HepG2 (cell line): Measurements from ENCODE around the gene DHX58. TPM values are rescaled to one million over a fixed set of nuclear protein-coding genes. Genes with fewer than 3 reads are reported as not detected.

Source experiments
- ARNTL ChIP-seq: sonication (generic); formaldehyde crosslinking; IDR thresholded peaks from 2 replicates; pipeline ENCODE4 v1.4.0; 2020; ENCODE audit warnings: mild to moderate bottlenecking, missing genetic modification reagents
- FLYWCH1 ChIP-seq: sonication (generic); formaldehyde crosslinking; IDR thresholded peaks from 2 replicates; pipeline ENCODE4 v1.8.1; 2023; ENCODE audit warnings: mild to moderate bottlenecking, missing genetic modification reagents
- FOXC1 ChIP-seq: sonication (generic); formaldehyde crosslinking; IDR thresholded peaks from 2 replicates; pipeline ENCODE4 v1.8.0; 2022; ENCODE audit warnings: mild to moderate bottlenecking, missing genetic modification reagents, borderline replicate concordance
- KLF9 ChIP-seq: IDR thresholded peaks from 2 replicates; pipeline ENCODE4 v1.6.1; 2016; ENCODE audit warnings: low read depth
- MTA1 ChIP-seq: sonication (generic); formaldehyde crosslinking; IDR thresholded peaks from 2 replicates; pipeline ENCODE4 v1.4.0; 2020; ENCODE audit warnings: missing genetic modification reagents, mild to moderate bottlenecking, borderline replicate concordance
- PAX8 ChIP-seq: sonication (generic); formaldehyde crosslinking; IDR thresholded peaks from 2 replicates; pipeline ENCODE4 v1.8.0; 2022; ENCODE audit warnings: mild to moderate bottlenecking, missing genetic modification reagents, borderline replicate concordance
- SAFB2 ChIP-seq: sonication (generic); formaldehyde crosslinking; IDR thresholded peaks from 2 replicates; pipeline ENCODE4 v1.5.1; 2020; ENCODE audit warnings: missing genetic modification reagents, low read depth, mild to moderate bottlenecking, borderline replicate concordance
- ZBTB7A ChIP-seq: sonication (generic); formaldehyde crosslinking; IDR thresholded peaks from 2 replicates; pipeline ENCODE4 v1.8.0; 2022; ENCODE audit warnings: mild to moderate bottlenecking, missing genetic modification reagents
- ZNF547 ChIP-seq: sonication (generic); formaldehyde crosslinking; IDR thresholded peaks from 2 replicates; pipeline ENCODE4 v1.5.1; 2020; ENCODE audit warnings: mild to moderate bottlenecking, missing genetic modification reagents
- polyA plus RNA-seq, 8 experiments: library from polyadenylated mRNA; depleted of rRNA in 3 of 8; stranded (reverse) in 7 of 8; unstranded in 1 of 8; fragments of >200 nt; fragmentation: Illumina TruSeq in 4 of 8; extraction: Trizol in 4 of 8; gene quantifications; 2 replicates each; pipeline versions ENCODE4 v1.2.1 to v1.2.3, GENCODE V29; 2011 to 2016; ENCODE audit warnings: low read depth in 4 of 8, missing spikeins in 1 of 8, mixed read lengths in 1 of 8; ENCODE audit not compliant: insufficient read depth in 1 of 8
- total RNA-seq, 5 experiments: library from RNA; depleted of rRNA; stranded (reverse); fragments of >200 nt; fragmentation: Illumina TruSeq; extraction: Trizol; gene quantifications; 2 replicates each; pipeline ENCODE4 v1.2.3, GENCODE V29; 2016; ENCODE audit warnings: low read depth in 1 of 5
- TF ChIP-seq, protein P1 (sequence below): IDR thresholded peaks from 2 replicates; pipeline ENCODE4 v1.6.1; 2018; ENCODE audit warnings: missing genetic modification reagents, mild to moderate bottlenecking, missing compliant biosample characterization
- TF ChIP-seq, protein P2 (sequence below): IDR thresholded peaks from 2 replicates; pipeline ENCODE4 v1.6.1; 2016; ENCODE audit warnings: missing compliant biosample characterization, missing genetic modification reagents, borderline replicate concordance
- TF ChIP-seq, protein P3 (sequence below): sonication (generic); formaldehyde crosslinking; IDR thresholded peaks from 2 replicates; pipeline ENCODE4 v1.4.0; 2020; ENCODE audit warnings: missing genetic modification reagents, borderline replicate concordance
- TF ChIP-seq, protein P4 (sequence below): sonication (generic); formaldehyde crosslinking; IDR thresholded peaks from 2 replicates; pipeline ENCODE4 v1.4.0; 2020; ENCODE audit warnings: missing genetic modification reagents
- TF ChIP-seq, protein P5 (sequence below): sonication (generic); formaldehyde crosslinking; IDR thresholded peaks from 2 replicates; pipeline ENCODE4 v1.9.0; 2022; ENCODE audit warnings: missing genetic modification reagents, mild to moderate bottlenecking, borderline replicate concordance
- TF ChIP-seq, protein P6 (sequence below), 2 experiments: IDR thresholded peaks; 2 replicates each; pipeline ENCODE4 v1.6.1; 2011 to 2012; ENCODE audit warnings: low read length in 2 of 2, borderline replicate concordance in 1 of 2, low read depth in 1 of 2, mild to moderate bottlenecking in 1 of 2, moderate library complexity in 1 of 2

The DHX58 gene
- total and polyA plus RNA-seq, 2 of the 13 experiments (the other 11 are each of a cell fraction or from before 2014, with no cell fraction given) = 6.7 to 7.8 TPM

DNA sequence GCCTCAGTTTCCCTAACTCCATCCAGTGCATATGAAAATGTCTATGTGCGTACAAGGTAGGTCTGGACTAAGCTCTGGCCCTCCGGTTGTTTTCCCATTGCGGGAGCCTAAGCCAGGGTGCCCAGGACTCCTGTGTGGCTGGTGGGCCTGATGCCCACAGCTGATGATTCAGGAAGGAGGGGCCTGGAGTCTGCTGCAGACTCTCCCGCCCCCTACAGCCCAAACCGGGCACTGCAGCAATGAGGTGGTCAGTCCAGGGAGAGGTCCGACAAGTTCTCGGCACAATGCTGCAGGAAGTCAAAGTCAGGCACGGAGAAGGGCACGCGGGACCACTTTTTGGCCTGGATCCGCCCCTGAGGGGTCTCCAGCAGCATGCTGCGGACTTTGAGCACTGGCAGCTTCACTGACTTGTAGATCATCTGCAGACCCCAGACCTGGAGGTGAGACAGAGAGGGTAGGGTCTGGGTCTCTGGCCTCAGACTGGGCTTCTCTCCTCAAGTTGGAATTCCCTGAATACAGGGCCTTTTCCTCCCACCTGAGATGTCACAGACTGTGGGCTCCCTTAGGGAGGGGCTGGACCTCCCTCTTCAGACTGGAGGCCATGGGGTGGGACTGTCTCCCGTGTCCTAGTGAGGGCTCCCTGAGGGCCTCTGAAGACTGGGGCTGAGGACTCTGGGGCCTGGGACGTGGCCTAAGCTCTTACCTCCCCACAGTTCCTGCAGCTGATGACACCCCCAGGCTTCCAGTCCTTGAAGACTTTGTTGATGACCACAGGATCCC is 10.8 kb downstream of the DHX58 start (continued):
- TF ChIP-seq, protein P1, sequence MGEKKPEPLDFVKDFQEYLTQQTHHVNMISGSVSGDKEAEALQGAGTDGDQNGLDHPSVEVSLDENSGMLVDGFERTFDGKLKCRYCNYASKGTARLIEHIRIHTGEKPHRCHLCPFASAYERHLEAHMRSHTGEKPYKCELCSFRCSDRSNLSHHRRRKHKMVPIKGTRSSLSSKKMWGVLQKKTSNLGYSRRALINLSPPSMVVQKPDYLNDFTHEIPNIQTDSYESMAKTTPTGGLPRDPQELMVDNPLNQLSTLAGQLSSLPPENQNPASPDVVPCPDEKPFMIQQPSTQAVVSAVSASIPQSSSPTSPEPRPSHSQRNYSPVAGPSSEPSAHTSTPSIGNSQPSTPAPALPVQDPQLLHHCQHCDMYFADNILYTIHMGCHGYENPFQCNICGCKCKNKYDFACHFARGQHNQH (CRISPR knock-in tag) = no peak; the same call in 1 of the 2 replicates
- TF ChIP-seq, protein P2, sequence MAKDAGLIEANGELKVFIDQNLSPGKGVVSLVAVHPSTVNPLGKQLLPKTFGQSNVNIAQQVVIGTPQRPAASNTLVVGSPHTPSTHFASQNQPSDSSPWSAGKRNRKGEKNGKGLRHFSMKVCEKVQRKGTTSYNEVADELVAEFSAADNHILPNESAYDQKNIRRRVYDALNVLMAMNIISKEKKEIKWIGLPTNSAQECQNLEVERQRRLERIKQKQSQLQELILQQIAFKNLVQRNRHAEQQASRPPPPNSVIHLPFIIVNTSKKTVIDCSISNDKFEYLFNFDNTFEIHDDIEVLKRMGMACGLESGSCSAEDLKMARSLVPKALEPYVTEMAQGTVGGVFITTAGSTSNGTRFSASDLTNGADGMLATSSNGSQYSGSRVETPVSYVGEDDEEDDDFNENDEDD (CRISPR knock-in tag) = no peak
- no peak for TF ChIP-seq ZNF547 (CRISPR knock-in tag)
- TF ChIP-seq, protein P3, sequence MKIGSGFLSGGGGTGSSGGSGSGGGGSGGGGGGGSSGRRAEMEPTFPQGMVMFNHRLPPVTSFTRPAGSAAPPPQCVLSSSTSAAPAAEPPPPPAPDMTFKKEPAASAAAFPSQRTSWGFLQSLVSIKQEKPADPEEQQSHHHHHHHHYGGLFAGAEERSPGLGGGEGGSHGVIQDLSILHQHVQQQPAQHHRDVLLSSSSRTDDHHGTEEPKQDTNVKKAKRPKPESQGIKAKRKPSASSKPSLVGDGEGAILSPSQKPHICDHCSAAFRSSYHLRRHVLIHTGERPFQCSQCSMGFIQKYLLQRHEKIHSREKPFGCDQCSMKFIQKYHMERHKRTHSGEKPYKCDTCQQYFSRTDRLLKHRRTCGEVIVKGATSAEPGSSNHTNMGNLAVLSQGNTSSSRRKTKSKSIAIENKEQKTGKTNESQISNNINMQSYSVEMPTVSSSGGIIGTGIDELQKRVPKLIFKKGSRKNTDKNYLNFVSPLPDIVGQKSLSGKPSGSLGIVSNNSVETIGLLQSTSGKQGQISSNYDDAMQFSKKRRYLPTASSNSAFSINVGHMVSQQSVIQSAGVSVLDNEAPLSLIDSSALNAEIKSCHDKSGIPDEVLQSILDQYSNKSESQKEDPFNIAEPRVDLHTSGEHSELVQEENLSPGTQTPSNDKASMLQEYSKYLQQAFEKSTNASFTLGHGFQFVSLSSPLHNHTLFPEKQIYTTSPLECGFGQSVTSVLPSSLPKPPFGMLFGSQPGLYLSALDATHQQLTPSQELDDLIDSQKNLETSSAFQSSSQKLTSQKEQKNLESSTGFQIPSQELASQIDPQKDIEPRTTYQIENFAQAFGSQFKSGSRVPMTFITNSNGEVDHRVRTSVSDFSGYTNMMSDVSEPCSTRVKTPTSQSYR (CRISPR knock-in tag) = no peak
- TF ChIP-seq, protein P4, sequence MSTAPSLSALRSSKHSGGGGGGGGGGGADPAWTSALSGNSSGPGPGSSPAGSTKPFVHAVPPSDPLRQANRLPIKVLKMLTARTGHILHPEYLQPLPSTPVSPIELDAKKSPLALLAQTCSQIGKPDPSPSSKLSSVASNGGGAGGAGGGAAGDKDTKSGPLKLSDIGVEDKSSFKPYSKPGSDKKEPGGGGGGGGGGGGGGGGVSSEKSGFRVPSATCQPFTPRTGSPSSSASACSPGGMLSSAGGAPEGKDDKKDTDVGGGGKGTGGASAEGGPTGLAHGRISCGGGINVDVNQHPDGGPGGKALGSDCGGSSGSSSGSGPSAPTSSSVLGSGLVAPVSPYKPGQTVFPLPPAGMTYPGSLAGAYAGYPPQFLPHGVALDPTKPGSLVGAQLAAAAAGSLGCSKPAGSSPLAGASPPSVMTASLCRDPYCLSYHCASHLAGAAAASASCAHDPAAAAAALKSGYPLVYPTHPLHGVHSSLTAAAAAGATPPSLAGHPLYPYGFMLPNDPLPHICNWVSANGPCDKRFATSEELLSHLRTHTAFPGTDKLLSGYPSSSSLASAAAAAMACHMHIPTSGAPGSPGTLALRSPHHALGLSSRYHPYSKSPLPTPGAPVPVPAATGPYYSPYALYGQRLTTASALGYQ (CRISPR knock-in tag) = no peak
- TF ChIP-seq, protein P5, sequence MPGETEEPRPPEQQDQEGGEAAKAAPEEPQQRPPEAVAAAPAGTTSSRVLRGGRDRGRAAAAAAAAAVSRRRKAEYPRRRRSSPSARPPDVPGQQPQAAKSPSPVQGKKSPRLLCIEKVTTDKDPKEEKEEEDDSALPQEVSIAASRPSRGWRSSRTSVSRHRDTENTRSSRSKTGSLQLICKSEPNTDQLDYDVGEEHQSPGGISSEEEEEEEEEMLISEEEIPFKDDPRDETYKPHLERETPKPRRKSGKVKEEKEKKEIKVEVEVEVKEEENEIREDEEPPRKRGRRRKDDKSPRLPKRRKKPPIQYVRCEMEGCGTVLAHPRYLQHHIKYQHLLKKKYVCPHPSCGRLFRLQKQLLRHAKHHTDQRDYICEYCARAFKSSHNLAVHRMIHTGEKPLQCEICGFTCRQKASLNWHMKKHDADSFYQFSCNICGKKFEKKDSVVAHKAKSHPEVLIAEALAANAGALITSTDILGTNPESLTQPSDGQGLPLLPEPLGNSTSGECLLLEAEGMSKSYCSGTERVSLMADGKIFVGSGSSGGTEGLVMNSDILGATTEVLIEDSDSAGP (CRISPR knock-in tag) = no peak; the same call in 1 of the 2 replicates
- TF ChIP-seq PAX8 = no peak
- 0 out of 2 replicates have a peak, but pooled peaks have one; percentile 48 for TF ChIP-seq FOXC1 (CRISPR knock-in tag)
- TF ChIP-seq, protein P6, sequence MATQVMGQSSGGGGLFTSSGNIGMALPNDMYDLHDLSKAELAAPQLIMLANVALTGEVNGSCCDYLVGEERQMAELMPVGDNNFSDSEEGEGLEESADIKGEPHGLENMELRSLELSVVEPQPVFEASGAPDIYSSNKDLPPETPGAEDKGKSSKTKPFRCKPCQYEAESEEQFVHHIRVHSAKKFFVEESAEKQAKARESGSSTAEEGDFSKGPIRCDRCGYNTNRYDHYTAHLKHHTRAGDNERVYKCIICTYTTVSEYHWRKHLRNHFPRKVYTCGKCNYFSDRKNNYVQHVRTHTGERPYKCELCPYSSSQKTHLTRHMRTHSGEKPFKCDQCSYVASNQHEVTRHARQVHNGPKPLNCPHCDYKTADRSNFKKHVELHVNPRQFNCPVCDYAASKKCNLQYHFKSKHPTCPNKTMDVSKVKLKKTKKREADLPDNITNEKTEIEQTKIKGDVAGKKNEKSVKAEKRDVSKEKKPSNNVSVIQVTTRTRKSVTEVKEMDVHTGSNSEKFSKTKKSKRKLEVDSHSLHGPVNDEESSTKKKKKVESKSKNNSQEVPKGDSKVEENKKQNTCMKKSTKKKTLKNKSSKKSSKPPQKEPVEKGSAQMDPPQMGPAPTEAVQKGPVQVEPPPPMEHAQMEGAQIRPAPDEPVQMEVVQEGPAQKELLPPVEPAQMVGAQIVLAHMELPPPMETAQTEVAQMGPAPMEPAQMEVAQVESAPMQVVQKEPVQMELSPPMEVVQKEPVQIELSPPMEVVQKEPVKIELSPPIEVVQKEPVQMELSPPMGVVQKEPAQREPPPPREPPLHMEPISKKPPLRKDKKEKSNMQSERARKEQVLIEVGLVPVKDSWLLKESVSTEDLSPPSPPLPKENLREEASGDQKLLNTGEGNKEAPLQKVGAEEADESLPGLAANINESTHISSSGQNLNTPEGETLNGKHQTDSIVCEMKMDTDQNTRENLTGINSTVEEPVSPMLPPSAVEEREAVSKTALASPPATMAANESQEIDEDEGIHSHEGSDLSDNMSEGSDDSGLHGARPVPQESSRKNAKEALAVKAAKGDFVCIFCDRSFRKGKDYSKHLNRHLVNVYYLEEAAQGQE (IDR thresholded peaks at IDR 0.05; ENCODE audit: borderline replicate concordance in 1 of 2, low read depth in 1 of 2, low read length in 2 of 2) = no peak
- TF ChIP-seq KLF9 (CRISPR knock-in tag) = 0 out of 2 replicates have a peak, but pooled peaks have one; percentile 55
- TF ChIP-seq ZBTB7A (CRISPR knock-in tag) = no peak
- no peak for TF ChIP-seq ARNTL (CRISPR knock-in tag)
- TF ChIP-seq SAFB2 (CRISPR knock-in tag) = no peak
- no peak for TF ChIP-seq FLYWCH1 (CRISPR knock-in tag)
- TF ChIP-seq MTA1 (CRISPR knock-in tag) = 0 out of 2 replicates have a peak, but pooled peaks have one; percentile 42
